T47D (cell line): ENCODE data around the gene HAAO.

Source experiments
- DNase-seq, 2 experiments: peaks; one replicate each; pipeline versions ENCODE4 v3.0.0 to v3.0.0-alpha.2; 2011 to 2012; ENCODE audit warnings: low read depth in 1 of 2, low spot score in 1 of 2
- JUND ChIP-seq: IDR thresholded peaks from 2 replicates; pipeline ENCODE4 v1.6.1; 2012; ENCODE audit warnings: low read depth
- in situ Hi-C: cut with HindIII; loops from 2 replicates; pipeline ENCODE4 v1.10.0; 2016; ENCODE audit warnings: low sequenced_read_pairs, low pct_unique_long_range_greater_than_20kb

Gene HAAO

DNA sequence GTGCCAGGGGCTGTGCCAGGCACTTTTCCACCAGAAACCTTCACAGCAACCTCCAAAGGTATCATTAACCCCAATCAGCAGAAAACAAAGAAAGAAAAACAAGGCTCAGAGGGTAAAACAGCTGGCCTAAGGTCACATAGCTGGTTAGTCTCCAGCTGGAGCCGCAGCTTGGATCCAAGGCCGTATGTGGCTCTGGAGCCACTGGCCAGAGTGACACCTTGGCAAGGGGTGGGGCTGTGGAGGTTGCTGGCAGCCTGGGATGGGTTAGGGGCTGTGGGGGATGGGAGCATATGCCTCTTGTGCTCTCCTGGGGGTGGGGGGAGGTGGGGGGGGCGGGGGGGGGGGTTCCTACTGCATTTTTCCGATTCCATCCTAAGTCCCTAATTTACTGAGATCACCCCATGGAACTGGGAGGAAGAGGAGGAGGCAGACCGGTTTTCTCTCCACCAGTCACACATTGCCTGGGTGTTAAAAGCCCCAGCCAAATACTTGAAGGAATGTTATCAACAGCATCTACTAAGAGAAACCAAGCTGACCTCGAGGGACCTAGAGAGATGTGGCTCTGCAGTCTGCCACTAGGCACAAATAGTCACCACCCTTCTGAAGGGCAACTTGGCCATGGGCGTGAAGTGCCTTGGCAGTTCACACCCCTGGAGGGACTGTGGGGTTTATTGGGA lies 8.0 kb downstream of the HAAO start:
- in situ Hi-C loops = no loop called here
- TF ChIP-seq JUND = no peak
- peak in 1 of 2 experiments; percentile 25 for DNase-seq

DNA sequence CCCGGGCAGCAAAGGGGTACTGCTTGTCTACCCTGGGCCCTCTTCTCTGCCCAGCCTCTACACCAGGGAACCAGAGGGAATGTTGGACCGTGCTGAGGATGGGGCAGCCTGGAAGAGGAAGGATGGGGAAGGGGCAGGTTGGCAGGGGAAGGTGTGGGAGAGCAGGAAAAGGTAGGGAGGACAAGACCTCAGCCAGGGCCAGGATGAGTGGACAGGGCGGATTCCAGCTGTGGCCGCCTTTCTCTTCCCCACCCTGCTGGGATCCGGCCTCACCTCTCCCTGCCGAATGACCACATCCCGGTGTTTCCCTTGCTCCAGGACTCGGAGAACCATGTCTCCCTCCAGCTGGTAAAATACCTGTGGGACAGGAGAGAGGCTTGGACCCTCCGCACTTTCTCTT lies 8.9 kb downstream of the HAAO start:
- no peak for TF ChIP-seq JUND
- in situ Hi-C loops = no loop called here
- no peak for DNase-seq

GRCh38 chr2:42781181-42781580 lies 11.2 kb downstream of the HAAO start:
- DNase-seq = no peak
- in situ Hi-C loops = no loop called here
- TF ChIP-seq JUND = no peak

DNA sequence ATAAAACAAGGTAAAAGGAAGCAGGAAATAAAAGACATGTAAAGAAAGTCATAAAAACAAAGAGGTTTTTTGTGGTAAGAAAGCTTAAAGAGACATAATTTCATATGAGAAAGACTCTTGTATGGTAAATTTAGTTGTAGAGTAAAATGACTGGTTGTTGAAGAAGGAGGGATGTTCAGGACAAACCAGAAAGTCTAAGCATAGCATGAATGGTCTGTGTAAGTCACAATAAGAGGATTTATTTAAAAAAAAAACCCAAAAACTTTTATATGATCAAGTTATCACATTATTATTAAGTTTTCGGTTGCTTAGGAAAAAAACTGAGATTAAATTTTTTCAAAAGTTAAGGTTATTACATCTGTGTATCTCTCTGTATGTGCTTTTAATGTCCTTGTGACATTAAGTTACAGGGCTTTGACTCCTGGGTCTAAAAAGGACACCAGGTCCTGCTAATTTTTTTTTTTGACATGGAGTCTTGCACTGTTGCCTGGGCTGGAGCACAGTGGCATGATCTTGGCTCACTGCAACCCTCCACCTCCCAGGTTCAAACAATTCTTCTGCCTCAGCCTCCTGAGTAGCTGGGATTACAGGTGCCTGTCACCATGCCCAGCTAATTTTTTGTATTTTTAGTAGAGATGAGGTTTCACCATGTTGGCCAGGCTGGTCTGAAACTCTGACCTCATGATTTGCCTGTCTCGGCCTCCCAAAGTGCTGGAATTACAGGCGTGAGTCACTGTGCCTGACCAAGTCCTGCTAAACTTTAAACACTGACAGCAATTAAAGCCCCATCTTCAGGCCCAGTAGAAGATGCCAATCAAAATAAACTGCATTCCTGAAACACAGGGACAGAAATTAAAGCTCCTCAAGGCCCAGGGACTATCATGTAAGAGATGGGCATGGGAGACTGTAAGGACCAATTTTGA lies 14.2 kb downstream of the HAAO start:
- TF ChIP-seq JUND = no peak
- in situ Hi-C loops = no loop called here
- DNase-seq = no peak

- DNase-seq = no peak
- in situ Hi-C loops = no loop called here
These were observed 16.6 kb downstream of the HAAO start for GRCh38 chr2:42775810-42776209.

DNA sequence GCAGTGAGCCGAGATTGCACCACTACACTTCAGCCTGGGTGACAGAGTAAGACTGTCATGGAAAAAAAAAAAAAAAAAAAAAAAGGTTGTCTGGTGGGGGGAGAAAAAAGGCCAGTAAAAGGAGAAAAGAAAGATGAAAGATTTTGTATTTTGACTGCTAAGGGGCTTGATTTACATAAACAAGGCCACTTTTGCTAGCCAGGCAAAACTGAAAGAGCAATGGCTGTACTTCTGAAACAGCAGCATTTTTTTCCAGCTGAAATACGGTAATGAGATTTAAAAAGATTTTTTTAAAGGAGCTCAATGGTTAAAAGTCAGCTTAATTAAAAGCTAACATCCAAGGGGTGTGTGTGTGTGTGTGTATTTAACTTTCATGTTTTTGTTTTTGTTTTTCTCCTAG lies 17.2 kb downstream of the HAAO start:
- TF ChIP-seq JUND = no peak

More at GRCh38 chr2:42775810-42776209, 16.6 kb downstream of the HAAO start:
- TF ChIP-seq JUND = no peak

DNA sequence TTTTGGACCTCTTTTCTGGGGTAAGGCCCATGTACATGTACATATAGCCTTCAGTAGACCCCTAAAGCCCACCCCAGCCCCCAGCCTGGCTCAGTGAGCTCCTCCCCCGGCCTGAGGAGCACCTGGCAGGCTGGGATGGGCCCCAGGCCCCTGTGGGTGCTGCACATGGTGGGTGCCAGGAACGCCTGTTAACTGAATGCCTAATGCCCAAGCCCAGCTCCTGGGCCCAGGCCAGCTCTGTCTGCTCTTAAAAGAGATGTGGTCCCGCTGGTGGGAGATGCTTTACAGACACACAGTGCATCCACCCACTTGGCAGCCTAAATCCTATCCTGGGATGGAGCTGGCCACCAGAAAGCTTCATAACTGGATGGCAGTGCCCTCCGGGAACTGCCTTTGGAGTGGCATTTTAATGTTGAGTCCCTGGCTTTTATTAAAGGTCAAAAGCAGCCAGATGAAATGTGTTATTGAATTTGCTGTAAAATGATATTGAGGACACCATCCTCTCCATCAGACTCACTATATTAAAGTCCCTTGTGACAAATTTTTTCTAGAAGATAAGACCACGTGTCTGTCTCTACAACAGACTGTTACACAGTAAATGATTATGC lies 20.7 kb downstream of the HAAO start:
- DNase-seq = no peak
- in situ Hi-C loops = no loop called here
- TF ChIP-seq JUND = no peak

More for the DNA sequence above, 17.2 kb downstream of the HAAO start:
- in situ Hi-C loops = no loop called here
- DNase-seq = no peak

GRCh38 chr2:42770288-42771131 lies 21.9 kb downstream of the HAAO start:
- in situ Hi-C loops = no loop called here
- peak; percentile 49 to 73 for DNase-seq
- no peak for TF ChIP-seq JUND

- no peak for DNase-seq
- in situ Hi-C loops = no loop called here
- TF ChIP-seq JUND = no peak
These were observed 22.6 kb downstream of the HAAO start for GRCh38 chr2:42769583-42770287.

DNA sequence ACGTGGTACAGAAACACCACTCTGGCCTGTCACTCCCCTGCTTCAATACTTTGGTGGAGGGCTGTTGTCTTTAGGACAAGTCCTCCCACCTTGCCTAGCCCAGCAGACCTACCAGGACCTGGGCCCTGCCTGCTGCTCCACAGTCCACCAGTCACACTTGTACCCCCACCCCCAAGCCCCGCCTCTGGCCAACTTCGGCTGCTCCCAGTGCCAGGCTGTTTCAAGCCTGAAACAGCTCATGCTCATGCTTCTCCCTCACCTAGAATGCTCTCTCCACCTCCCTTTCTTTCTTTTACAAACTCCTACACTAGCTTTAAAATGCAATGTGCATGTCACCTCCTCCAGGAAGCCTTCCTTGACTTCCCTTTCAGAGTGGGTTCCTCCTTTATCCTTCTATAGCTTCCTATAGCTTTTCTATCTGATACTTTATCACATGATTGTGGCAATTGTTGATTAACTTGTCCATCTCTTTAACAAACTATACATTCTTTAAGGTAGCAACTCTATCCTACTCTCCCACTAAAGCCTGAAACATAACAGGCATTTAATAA lies 23.6 kb downstream of the HAAO start:
- no peak for DNase-seq
- in situ Hi-C loops = no loop called here
- TF ChIP-seq JUND = no peak

GRCh38 chr2:42767899-42768705 lies 24.3 kb downstream of the HAAO start:
- TF ChIP-seq JUND = no peak
- in situ Hi-C loops = no loop called here

More at GRCh38 chr2:42767899-42768705, 24.3 kb downstream of the HAAO start:
- no peak for DNase-seq
